NCI-H2196 (cell line): Measurements from ENCODE around the gene GRID2.
"Not testable (repeated sequence)": the region's sequence is repeated elsewhere in the genome, so short reads cannot be mapped to it uniquely, and the experiment has no call there.

ENCODE experiments used
- DNase-seq: peaks from one replicate; lab custom pipeline; 2025; ENCODE audit not compliant: unreplicated experiment; lab: John Stamatoyannopoulos, UW

Gene GRID2

GRCh38 chr4:93289831-93290230 lies 986.1 kb downstream of the GRID2 start:
- no peak for DNase-seq

- DNase-seq: no peak
Observed at GRCh38 chr4:93299118-93299517, 995.4 kb downstream of the GRID2 start.

- DNase-seq: not testable (repeated sequence)
Observed at GRCh38 chr4:93300780-93301555, 997.2 kb downstream of the GRID2 start.

- no peak for DNase-seq
Observed at GRCh38 chr4:93302310-93302709, 998.5 kb downstream of the GRID2 start.

- no peak for DNase-seq
Observed at GRCh38 chr4:93303440-93303839, 999.7 kb downstream of the GRID2 start.

- no peak for DNase-seq
Observed at GRCh38 chr4:93312299-93312698, 1008.5 kb downstream of the GRID2 start.

- no peak for DNase-seq
Observed at GRCh38 chr4:93313197-93313596, 1009.4 kb downstream of the GRID2 start.

GRCh38 chr4:93317057-93317456 lies 1013.3 kb downstream of the GRID2 start:
- no peak for DNase-seq

- DNase-seq: no peak
Observed at GRCh38 chr4:93317561-93317960, 1013.8 kb downstream of the GRID2 start.

GRCh38 chr4:93319041-93319440 lies 1015.3 kb downstream of the GRID2 start:
- no peak for DNase-seq

GRCh38 chr4:93320356-93320755 lies 1016.6 kb downstream of the GRID2 start:
- no peak for DNase-seq

- no peak for DNase-seq
Observed at GRCh38 chr4:93327346-93327745, 1023.6 kb downstream of the GRID2 start.

- no peak for DNase-seq
Observed at GRCh38 chr4:93334003-93334402, 1030.2 kb downstream of the GRID2 start.

- no peak for DNase-seq
Observed at GRCh38 chr4:93337196-93337595, 1033.4 kb downstream of the GRID2 start.

- no peak for DNase-seq
Observed at GRCh38 chr4:93342738-93343137, 1039.0 kb downstream of the GRID2 start.

GRCh38 chr4:93346840-93347239 lies 1043.1 kb downstream of the GRID2 start:
- DNase-seq: no peak

GRCh38 chr4:93348896-93349295 lies 1045.1 kb downstream of the GRID2 start:
- no peak for DNase-seq

- DNase-seq: no peak
Observed at GRCh38 chr4:93351846-93352245, 1048.1 kb downstream of the GRID2 start.

GRCh38 chr4:93355411-93355810 lies 1051.6 kb downstream of the GRID2 start:
- no peak for DNase-seq

GRCh38 chr4:93359586-93359985 lies 1055.8 kb downstream of the GRID2 start:
- no peak for DNase-seq

GRCh38 chr4:93366169-93366755 lies 1062.5 kb downstream of the GRID2 start:
- not testable (repeated sequence) for DNase-seq

- DNase-seq: no peak
Observed at GRCh38 chr4:93368968-93369367, 1065.2 kb downstream of the GRID2 start.

- no peak for DNase-seq
Observed at GRCh38 chr4:93370256-93370655, 1066.5 kb downstream of the GRID2 start.
